ENCODE measurements around the gene SLC35F5. TPM values are rescaled to one million over a fixed set of nuclear protein-coding genes. Genes with fewer than 3 reads are reported as not detected.

Gene SLC35F5, protein sequence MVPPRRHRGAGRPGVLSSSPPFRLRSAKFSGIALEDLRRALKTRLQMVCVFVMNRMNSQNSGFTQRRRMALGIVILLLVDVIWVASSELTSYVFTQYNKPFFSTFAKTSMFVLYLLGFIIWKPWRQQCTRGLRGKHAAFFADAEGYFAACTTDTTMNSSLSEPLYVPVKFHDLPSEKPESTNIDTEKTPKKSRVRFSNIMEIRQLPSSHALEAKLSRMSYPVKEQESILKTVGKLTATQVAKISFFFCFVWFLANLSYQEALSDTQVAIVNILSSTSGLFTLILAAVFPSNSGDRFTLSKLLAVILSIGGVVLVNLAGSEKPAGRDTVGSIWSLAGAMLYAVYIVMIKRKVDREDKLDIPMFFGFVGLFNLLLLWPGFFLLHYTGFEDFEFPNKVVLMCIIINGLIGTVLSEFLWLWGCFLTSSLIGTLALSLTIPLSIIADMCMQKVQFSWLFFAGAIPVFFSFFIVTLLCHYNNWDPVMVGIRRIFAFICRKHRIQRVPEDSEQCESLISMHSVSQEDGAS
- 121 and 174 TPM in 2 replicates for total RNA-seq (2016; rRNA removed; fragmentation: Illumina TruSeq; extraction: Trizol)
- 40.5 and 41.4 TPM in 2 replicates for total RNA-seq (2016; cell fraction: cytosol; rRNA removed; fragmentation: Illumina TruSeq; extraction: Trizol; ENCODE audit: low read depth)
- 122 and 176 TPM in 2 replicates for total RNA-seq (2016; cell fraction: insoluble cytoplasmic fraction; rRNA removed; fragmentation: Illumina TruSeq; extraction: Trizol)
- total RNA-seq (2016; cell fraction: membrane; rRNA removed; fragmentation: Illumina TruSeq; extraction: Trizol), result 98.6 and 102 TPM in 2 replicates
- total RNA-seq (2016; cell fraction: nucleus; rRNA removed; fragmentation: Illumina TruSeq; extraction: Trizol), result 219 and 225 TPM in 2 replicates
- polyA plus RNA-seq (2011; rRNA removed), result 122 and 139 TPM in 2 replicates
- 38.4 and 82.6 TPM in 2 replicates for polyA plus RNA-seq (2011; cell fraction: cytosol; rRNA removed)
- polyA plus RNA-seq (2011; cell fraction: nucleus; rRNA removed), result 55.3 and 71.4 TPM in 2 replicates
- polyA plus RNA-seq (2012), result 80.5 and 107 TPM in 2 replicates
- polyA plus RNA-seq (2016; cell fraction: cytosol; fragmentation: Illumina TruSeq; extraction: Trizol; ENCODE audit: low read depth), result 26.2 and 34.6 TPM in 2 replicates
- 84.8 and 91.3 TPM in 2 replicates for polyA plus RNA-seq (2016; cell fraction: insoluble cytoplasmic fraction; fragmentation: Illumina TruSeq; extraction: Trizol; ENCODE audit: low read depth)
- 61.9 and 66.5 TPM in 2 replicates for polyA plus RNA-seq (2016; cell fraction: membrane; fragmentation: Illumina TruSeq; extraction: Trizol; ENCODE audit: low read depth)
- polyA plus RNA-seq (2016; cell fraction: nucleus; fragmentation: Illumina TruSeq; extraction: Trizol; ENCODE audit: insufficient read depth, low read depth), result 169 and 172 TPM in 2 replicates
- 38.8 and 135 TPM in 2 replicates for polyA minus RNA-seq (2011; rRNA and poly(A)+ RNA removed; ENCODE audit: low replicate concordance)
- polyA minus RNA-seq (2011; cell fraction: cytosol; rRNA and poly(A)+ RNA removed), result 123 and 165 TPM in 2 replicates
- polyA minus RNA-seq (2011; cell fraction: nucleus; rRNA and poly(A)+ RNA removed), result 338 and 403 TPM in 2 replicates
- Bru-seq, nascent RNA, result percentile 96 among the genes with signal in this experiment
- BruChase-seq, experiment 1, labeled RNA remaining after a 6-hour chase, result percentile 93 among the genes with signal in this experiment
- BruChase-seq, experiment 2, labeled RNA remaining after a 2-hour chase, result percentile 98 among the genes with signal in this experiment
- long read RNA-seq, experiment 1, full-length matches to known transcripts, result 50 of 82 reads
- long read RNA-seq, experiment 1, partial matches to known transcripts, result 11 of 82 reads
- long read RNA-seq, experiment 1, other reads (novel, unspliced or antisense), result 21 of 82 reads
- long read RNA-seq, experiment 2, full-length matches to known transcripts, result 7 of 81 reads
- long read RNA-seq, experiment 2, partial matches to known transcripts, result 7 of 81 reads
- long read RNA-seq, experiment 2, other reads (novel, unspliced or antisense), result 67 of 81 reads

DNA sequence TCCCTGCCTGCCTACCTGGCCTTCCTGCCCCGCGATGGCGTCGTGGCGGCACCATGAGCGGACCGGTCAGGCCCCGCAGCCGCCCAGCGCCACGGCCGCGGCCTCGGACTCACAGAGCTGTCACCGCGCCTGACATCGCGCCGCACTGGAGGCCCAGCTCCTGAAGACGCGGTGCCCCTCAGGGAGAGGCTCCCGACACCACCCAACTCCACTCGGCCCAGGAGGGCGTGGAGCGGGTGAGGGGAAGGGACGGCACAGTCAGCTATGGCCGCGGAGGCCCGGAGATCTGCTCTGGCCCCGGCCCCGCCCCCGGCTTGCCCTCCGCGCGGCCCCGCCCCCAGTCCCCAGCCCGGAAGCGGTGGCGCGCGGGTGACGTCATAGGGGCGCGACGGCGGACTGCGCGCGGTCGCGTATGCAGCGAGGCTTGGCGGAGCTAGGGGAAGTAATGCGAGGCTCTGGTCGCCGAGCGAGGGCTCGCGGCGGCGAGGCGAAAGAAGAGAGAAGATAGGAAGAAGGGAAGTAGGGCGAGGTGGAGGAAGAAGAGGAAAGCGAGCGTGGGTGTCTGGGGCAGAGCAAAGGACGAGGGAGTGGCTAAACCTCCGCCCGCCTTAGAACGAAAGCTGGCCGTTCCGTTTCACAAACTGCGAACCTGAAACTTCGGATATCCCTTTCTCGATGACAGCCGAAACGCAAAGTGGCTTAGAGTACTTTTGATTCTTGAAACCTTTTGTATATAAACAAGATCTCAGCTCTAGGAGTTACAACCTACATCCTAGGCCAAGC lies at the start of gene SLC35F5:
Gene SLC35F5, minus strand, starts transcription at position 288 of the 783 bp plus-strand sequence. Its CDS starts 233 bp downstream, at position 55.
- H3K4me2 ChIP-seq (ENCODE audit: low read depth, low read length), result peak within 1 kb of the TSS; percentile 95
- ATAC-seq, result peak; percentile 97
- H3K27me3 ChIP-seq (ENCODE audit: control insufficient read depth in 1 of 2, insufficient read depth in 2 of 2, low read length in 2 of 2), result no peaks in the 10 kb centered on the region; a peak in 1 of 5 replicates
- peaks cover 2 to 11% of the 10 kb centered on the region in 2 experiments for H3K36me3 ChIP-seq (replicated peaks in 1 of 2; ENCODE audit: control insufficient read depth in 1 of 2, insufficient read depth in 2 of 2, low read length in 2 of 2)
- H3K9me3 ChIP-seq (ENCODE audit: low read length), result no peaks in the 10 kb centered on the region
- H3K27ac ChIP-seq (ENCODE audit: extremely low read length, insufficient read depth, low read length), result peak within 1 kb of the TSS; percentile 84
- H3K9ac ChIP-seq (ENCODE audit: insufficient read depth, low read depth, low read length), result peak within 1 kb of the TSS; percentile 95
- peaks cover 19% of the 10 kb centered on the region for H3K4me1 ChIP-seq (ENCODE audit: insufficient read depth, low read length)
- under 1% methylated on average over 43 of the region's 76 CpGs for WGBS (ENCODE audit: low lambda C conversion rate)
- peaks cover 9% of the 10 kb centered on the region for H4K20me1 ChIP-seq (ENCODE audit: insufficient read depth, low read length)
- in situ Hi-C loops (cut with HindIII; ENCODE audit: extremely low pct_ligation_motif_present, low pct_unique_long_range_greater_than_20kb) (loop anchor here (5.0 to 25.0 kb wide), 3 partner anchors 131 to 806 kb away; no protein-coding TSS in a partner anchor), intact Hi-C loops (cut with micrococcal nuclease; ENCODE audit: unreplicated experiment) (loop anchor here (1.0 to 5.0 kb wide), 5 partner anchors 39 to 795 kb away; no protein-coding TSS in a partner anchor)
- peak within 1 kb of the TSS; percentile 96 to 100 (median 97) for H3K4me3 ChIP-seq (replicated peaks in 1 of 3; ENCODE audit: insufficient read depth in 1 of 3, low read depth in 2 of 3, low read length in 3 of 3)
- DNase-seq (ENCODE audit: low spot score), result peak; percentile 83
- no peak for FAIRE-seq
- no TSS peak for BruUV-seq (replicated peaks)
- peaks cover 44% of the 10 kb centered on the region for H3K79me2 ChIP-seq (ENCODE audit: insufficient read depth, low read length)
- H2AFZ ChIP-seq (ENCODE audit: low read length), result peak within 1 kb of the TSS; percentile 77
- POLR2A ChIA-PET, result interaction anchor here (0.7 to 2.6 kb wide), 37 partner anchors 10 to 795 kb away, joined by 3 to 32 read pairs (median 5); partner anchors contain the start of gene ACTR3
- CTCF ChIA-PET (ENCODE audit: low intra/inter-chr PET ratio, low total read pairs), result no interaction called here
- TF ChIP-seq ZNF766 (CRISPR knock-in tag; IDR thresholded peaks at IDR 0.05; ENCODE audit: borderline replicate concordance) (peak; percentile 94; the same call in 1 of the 2 replicates), POGK (CRISPR knock-in tag; conservative IDR thresholded peaks at IDR 0.05) (peak; percentile 83), SRSF4 (IDR thresholded peaks at IDR 0.05; ENCODE audit: low read depth, low read length, poor library complexity, severe bottlenecking) (no peak), FOSL1 (CRISPR knock-in tag; IDR thresholded peaks at IDR 0.05; ENCODE audit: borderline replicate concordance) (no peak; the same call in 1 of the 2 replicates), ZNF562 (CRISPR knock-in tag; IDR thresholded peaks at IDR 0.05; ENCODE audit: borderline replicate concordance) (peak; percentile 55; the same call in 1 of the 2 replicates), CHD2 (IDR thresholded peaks at IDR 0.05; ENCODE audit: low read depth, low read length) (peak; percentile 85), ZNF317 (CRISPR knock-in tag; IDR thresholded peaks at IDR 0.05) (peak; percentile 79; the same call in 1 of the 2 replicates), KLF16 (CRISPR knock-in tag; IDR thresholded peaks at IDR 0.05) (peak in 1 of 2 experiments; percentile 91; a peak in 3 of 4 replicates), SMC3 (IDR thresholded peaks at IDR 0.05; ENCODE audit: low read length) (no peak)
- TF ChIP-seq, protein P1, sequence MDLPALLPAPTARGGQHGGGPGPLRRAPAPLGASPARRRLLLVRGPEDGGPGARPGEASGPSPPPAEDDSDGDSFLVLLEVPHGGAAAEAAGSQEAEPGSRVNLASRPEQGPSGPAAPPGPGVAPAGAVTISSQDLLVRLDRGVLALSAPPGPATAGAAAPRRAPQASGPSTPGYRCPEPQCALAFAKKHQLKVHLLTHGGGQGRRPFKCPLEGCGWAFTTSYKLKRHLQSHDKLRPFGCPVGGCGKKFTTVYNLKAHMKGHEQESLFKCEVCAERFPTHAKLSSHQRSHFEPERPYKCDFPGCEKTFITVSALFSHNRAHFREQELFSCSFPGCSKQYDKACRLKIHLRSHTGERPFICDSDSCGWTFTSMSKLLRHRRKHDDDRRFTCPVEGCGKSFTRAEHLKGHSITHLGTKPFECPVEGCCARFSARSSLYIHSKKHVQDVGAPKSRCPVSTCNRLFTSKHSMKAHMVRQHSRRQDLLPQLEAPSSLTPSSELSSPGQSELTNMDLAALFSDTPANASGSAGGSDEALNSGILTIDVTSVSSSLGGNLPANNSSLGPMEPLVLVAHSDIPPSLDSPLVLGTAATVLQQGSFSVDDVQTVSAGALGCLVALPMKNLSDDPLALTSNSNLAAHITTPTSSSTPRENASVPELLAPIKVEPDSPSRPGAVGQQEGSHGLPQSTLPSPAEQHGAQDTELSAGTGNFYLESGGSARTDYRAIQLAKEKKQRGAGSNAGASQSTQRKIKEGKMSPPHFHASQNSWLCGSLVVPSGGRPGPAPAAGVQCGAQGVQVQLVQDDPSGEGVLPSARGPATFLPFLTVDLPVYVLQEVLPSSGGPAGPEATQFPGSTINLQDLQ (CRISPR knock-in tag; IDR thresholded peaks at IDR 0.05), result peak; percentile 94
